Esophagus squamous epithelium (tissue), 4 donors: ENCODE measurements around the gene ITFG1.

Experiments used
- CTCF ChIP-seq, 6 experiments: fragments of 450-650 bp in 4 of 6; fragments of 200-600 bp in 2 of 6; sonication (generic) in 2 of 6; IDR thresholded peaks; one replicate each; pipeline ENCODE4 v1.5.1; 2016 to 2019; ENCODE audit warnings: antibody characterized with exemption in 6 of 6, mild to moderate bottlenecking in 4 of 6, moderate library complexity in 4 of 6
- POLR2A ChIP-seq, 4 donors: fragments of 450-650 bp; IDR thresholded peaks; one replicate each; pipeline ENCODE4 v1.6.1; 2017; ENCODE audit warnings: antibody characterized with exemption in 4 of 4, mild to moderate bottlenecking in 4 of 4, moderate library complexity in 3 of 4

GRCh38 chr16:47388705-47389104 lies 72.2 kb downstream of the ITFG1 start:
- TF ChIP-seq CTCF (IDR thresholded peaks at IDR 0.05) (no peak), POLR2A (IDR thresholded peaks at IDR 0.05) (no peak)
